SU-DHL-6 (cell line): ENCODE data around the gene CDK11B.

Experiments
- CTCF ChIP-seq: fragments of 200-600 bp; sonication (generic); IDR thresholded peaks from one replicate; pipeline ENCODE4 v1.5.1; 2017; ENCODE audit warnings: antibody characterized with exemption, mild to moderate bottlenecking, low read length, moderate library complexity; ENCODE audit not compliant: insufficient read depth, poor library complexity, severe bottlenecking
- EZH2phosphoT487 ChIP-seq: fragments of 200-600 bp; sonication (generic), shearing (Covaris generic); conservative IDR thresholded peaks from 2 replicates; pipeline ENCODE4 v1.6.1; 2018; ENCODE audit warnings: mild to moderate bottlenecking, antibody characterized with exemption, low read length, moderate library complexity, mixed read lengths

- TF ChIP-seq CTCF: no peak
- TF ChIP-seq EZH2phosphoT487: no peak
Measured at GRCh38 chr1:1671365-1672119, 12.7 kb upstream of the CDK11B start.
